GM12878 (cell line): Measurements from ENCODE around the gene EIF2A. TPM values are rescaled to one million over a fixed set of nuclear protein-coding genes. Genes with fewer than 3 reads are reported as not detected.

Experiments used
- ATAC-seq: fragments of 200-7000 bp; cut with Tn5 transposase; 3 replicates; pipeline ENCODE4 v1.9.1; 2020; ENCODE audit warnings: mild to moderate bottlenecking, moderate library complexity
- BruUV-seq: library from RNA; stranded (reverse); fragments of 400-500 nt; replicated peaks from 2 replicates; lab custom pipeline; 2021; lab: Mats Ljungman, UMichigan
- CTCF ChIA-PET: fragments of 300-600 bp; sonication (Branson Sonifier 250); formaldehyde crosslinking; extraction: SDS; loops from one replicate; lab custom pipeline; 2021; ENCODE audit warnings: inconsistent platforms; lab: Yijun Ruan, JAX
- POLR2A ChIA-PET: fragments of 350-600 bp; formaldehyde crosslinking; extraction: SDS; loops from one replicate; lab custom pipeline; 2021; ENCODE audit warnings: inconsistent platforms; lab: Charles Lee
- RAD21 ChIA-PET: fragments of 300-600 bp; sonication (Branson Sonifier 250); formaldehyde crosslinking; loops from one replicate; lab custom pipeline; 2023; ENCODE audit warnings: antibody characterized with exemption; ENCODE audit not compliant: unreplicated experiment; lab: Charles Lee
- SMC1A ChIA-PET: fragments of 300-600 bp; sonication (Branson Sonifier 250); formaldehyde crosslinking; loops from one replicate; lab custom pipeline; 2023; ENCODE audit not compliant: unreplicated experiment, uncharacterized antibody; lab: Charles Lee
- DNase-seq: peaks from one replicate; pipeline ENCODE4 v3.0.0-alpha.2; 2011; ENCODE audit warnings: low read depth, low spot score
- FAIRE-seq: peaks from 3 replicates; lab custom pipeline; 2011; peaks lifted over from hg19 to GRCh38; lab: Jason Lieb, UNC
- H2AFZ ChIP-seq: 2 replicates; pipeline ENCODE4 v1.6.0; 2011; ENCODE audit warnings: low read depth, low read length, control low read depth; ENCODE audit not compliant: control insufficient read depth
- H3K27ac ChIP-seq: 2 replicates; pipeline ENCODE4 v1.5.1; 2011; ENCODE audit warnings: control low read depth; ENCODE audit not compliant: control insufficient read depth, insufficient read depth
- H3K27me3 ChIP-seq, 2 experiments: replicated peaks in 1 of 2; 2 replicates each; pipeline versions ENCODE4 v1.6.0 to v1.6.1; 2011; ENCODE audit warnings: low read length in 1 of 2; ENCODE audit not compliant: control insufficient read depth in 2 of 2, insufficient read depth in 2 of 2
- H3K36me3 ChIP-seq, 2 experiments: 2 replicates each; pipeline ENCODE4 v1.5.1; 2011; ENCODE audit warnings: low read length in 1 of 2; ENCODE audit not compliant: control insufficient read depth in 2 of 2, insufficient read depth in 2 of 2
- H3K4me1 ChIP-seq: 2 replicates; pipeline ENCODE4 v1.6.1; 2011; ENCODE audit warnings: mild to moderate bottlenecking, low read length, moderate library complexity, mixed read lengths; ENCODE audit not compliant: control insufficient read depth, insufficient read depth
- H3K4me2 ChIP-seq: 2 replicates; pipeline ENCODE4 v1.6.0; 2011; ENCODE audit warnings: control low read depth; ENCODE audit not compliant: control insufficient read depth, insufficient read depth
- H3K4me3 ChIP-seq: fragments of 200-600 bp; sonication (generic); 2 replicates; pipeline ENCODE4 v1.5.1; 2016
- H3K79me2 ChIP-seq: 2 replicates; pipeline ENCODE4 v1.6.0; 2011; ENCODE audit warnings: low read length; ENCODE audit not compliant: control insufficient read depth, insufficient read depth
- H3K9ac ChIP-seq: 2 replicates; pipeline ENCODE4 v1.8.0; 2011; ENCODE audit warnings: low read length, control low read depth, mixed read lengths; ENCODE audit not compliant: control insufficient read depth, insufficient read depth
- H3K9me3 ChIP-seq: replicated peaks from 3 replicates; pipeline ENCODE4 v1.5.1; 2011; ENCODE audit warnings: mild to moderate bottlenecking, low read length; ENCODE audit not compliant: control insufficient read depth, insufficient read depth
- H4K20me1 ChIP-seq: 2 replicates; pipeline ENCODE4 v1.6.0; 2011; ENCODE audit not compliant: control insufficient read depth, insufficient read depth
- CEBPZ ChIP-seq: fragments of 150-350 bp; IDR thresholded peaks from 2 replicates; pipeline ENCODE4 v1.6.1; 2016; ENCODE audit warnings: low read depth, low read length
- ELK1 ChIP-seq: IDR thresholded peaks from 2 replicates; pipeline ENCODE4 v1.6.1; 2012; ENCODE audit warnings: low read depth, low read length, improper control_type of control experiment
- EZH2 ChIP-seq: IDR thresholded peaks from 2 replicates; pipeline ENCODE4 v1.6.1; 2012; ENCODE audit warnings: low read depth, mild to moderate bottlenecking, control low read depth, inconsistent platforms, low read length, borderline replicate concordance; ENCODE audit not compliant: control insufficient read depth
- KLF5 ChIP-seq: fragments of 450-650 bp; IDR thresholded peaks from 2 replicates; pipeline ENCODE4 v1.6.1; 2014; ENCODE audit warnings: mild to moderate bottlenecking; ENCODE audit not compliant: partially characterized antibody
- MYB ChIP-seq: fragments of 150-350 bp; IDR thresholded peaks from 2 replicates; pipeline ENCODE4 v1.6.1; 2014; ENCODE audit warnings: mild to moderate bottlenecking, low read depth, low read length, borderline replicate concordance
- PAX8 ChIP-seq: fragments of 450-650 bp; IDR thresholded peaks from 2 replicates; pipeline ENCODE4 v1.6.1; 2017; ENCODE audit warnings: mild to moderate bottlenecking, moderate library complexity
- PKNOX1 ChIP-seq: fragments of 450-650 bp; IDR thresholded peaks from 2 replicates; pipeline ENCODE4 v1.6.1; 2016; ENCODE audit warnings: mild to moderate bottlenecking
- RBBP5 ChIP-seq: fragments of 200-600 bp; sonication (generic); conservative IDR thresholded peaks from 2 replicates; pipeline ENCODE4 v1.6.1; 2016
- SREBF1 ChIP-seq: IDR thresholded peaks from 2 replicates; pipeline ENCODE4 v1.6.1; 2012; ENCODE audit warnings: mild to moderate bottlenecking, low read length
- TCF3 ChIP-seq: IDR thresholded peaks from 2 replicates; pipeline ENCODE4 v1.6.1; 2012; ENCODE audit warnings: low read depth, mild to moderate bottlenecking, low read length, borderline replicate concordance; ENCODE audit not compliant: insufficient read depth
- WGBS: methylation state at CpG from one replicate; pipeline ENCODE4 v1.1.6; 2016; ENCODE audit warnings: low lambda C conversion rate; ENCODE audit not compliant: insufficient replicate concordance, insufficient coverage; ENCODE audit errors: missing lambda C conversion rate; 5-methylcytosine and 5-hydroxymethylcytosine counted together
- in situ Hi-C: fragments of 300-500 bp; cut with MboI; formaldehyde crosslinking; loops from 9 replicates; pipeline ENCODE4 v1.14.3; 2018; ENCODE audit warnings: mixed read lengths
- intact Hi-C: fragments of 100-400 bp; cut with micrococcal nuclease; formaldehyde crosslinking; loops from one replicate; pipeline ENCODE4 v1.14.2; 2022; ENCODE audit not compliant: unreplicated experiment
- polyA plus RNA-seq, 11 experiments: library from polyadenylated mRNA; depleted of rRNA in 4 of 11; unstranded in 6 of 11; stranded (reverse) in 5 of 11; fragments of >200 nt; fragmentation: Nextera tagmentation in 4 of 11; fragmentation: Illumina TruSeq in 1 of 11; extraction: Ambion mirVana in 4 of 11; extraction: Trizol in 1 of 11; gene quantifications; 1 replicate in 1 of 11; 2 replicates in 10 of 11; pipeline versions ENCODE4 v1.2.1 to v1.2.3, GENCODE V29; 2011 to 2016; ENCODE audit warnings: inconsistent platforms in 2 of 11, missing spikeins in 2 of 11, low read depth in 1 of 11
- total RNA-seq, 4 experiments: library from RNA; depleted of rRNA in 3 of 4; stranded (reverse); fragments of >200 nt in 3 of 4; fragmentation: Illumina TruSeq in 1 of 4; extraction: Trizol in 1 of 4; gene quantifications; 2 replicates each; pipeline versions ENCODE4 v1.2.1 to v1.2.3, GENCODE V29; 2013 to 2021

Gene EIF2A
- total and polyA plus RNA-seq, 10 of the 15 experiments (the other 5 are each of a cell fraction or from before 2014, with no cell fraction given), result 85.4 to 211 (median 136) TPM

GRCh38 chr3:150564243-150564642 is 17.7 kb downstream of the EIF2A start:
- ChIA-PET RAD21 (no interaction called here), CTCF (no interaction called here), POLR2A (no interaction called here), SMC1A (interaction anchor here (0.6 to 5.6 kb wide), 3 partner anchors 13 to 29 kb away, joined by 3 to 29 read pairs (median 3); no protein-coding TSS in a partner anchor)
- intact Hi-C loops (no loop called here), in situ Hi-C loops (no loop called here)
- H3K4me2 ChIP-seq, result no peak overlapping the region
- no peaks in the 10 kb centered on the region; the same call in 2 of the 3 replicates for H3K9me3 ChIP-seq
- WGBS, result 91% methylated on average over 2 of the region's 2 CpGs
- TF ChIP-seq TCF3, result no peak
- no peak for TF ChIP-seq RBBP5
- no peak for TF ChIP-seq CEBPZ
- no peak for TF ChIP-seq PAX8
- no peak for TF ChIP-seq KLF5
- TF ChIP-seq ELK1, result no peak
- TF ChIP-seq MYB, result no peak
- no peak for TF ChIP-seq EZH2
- TF ChIP-seq SREBF1, result no peak
- TF ChIP-seq PKNOX1, result no peak
- DNase-seq, result no peak
- ATAC-seq, result no peak
- H4K20me1 ChIP-seq, result no peaks in the 10 kb centered on the region
- no peak overlapping the region for H3K9ac ChIP-seq
- no peaks in the 10 kb centered on the region for H3K27me3 ChIP-seq
- no peak overlapping the region for H2AFZ ChIP-seq
- H3K79me2 ChIP-seq, result peaks cover 7% of the 10 kb centered on the region
- no peak overlapping the region for H3K27ac ChIP-seq
- no peak overlapping the region for H3K4me3 ChIP-seq
- peaks cover 0 to 27% of the 10 kb centered on the region in 2 experiments for H3K36me3 ChIP-seq
- no peaks in the 10 kb centered on the region for H3K4me1 ChIP-seq
- no peak for FAIRE-seq
- no TSS peak for BruUV-seq
